K562 (cell line): ENCODE measurements around the gene AQP1. TPM values are rescaled to one million over a fixed set of nuclear protein-coding genes. Genes with fewer than 3 reads are reported as not detected.

ENCODE experiments used
- ATAC-seq: fragments of 200-7000 bp; cut with Tn5 transposase; 3 replicates; pipeline ENCODE4 v1.9.1; 2020; ENCODE audit warnings: moderate library complexity
- BruUV-seq: library from RNA; stranded (reverse); fragments of 400-500 nt; replicated peaks from 2 replicates; lab custom pipeline; 2021; lab: Mats Ljungman, UMichigan
- CTCF ChIA-PET: fragments of 300-600 bp; formaldehyde crosslinking; extraction: SDS; loops from one replicate; lab custom pipeline; 2021; ENCODE audit warnings: low intra/inter-chr PET ratio; lab: Yijun Ruan, JAX
- POLR2A ChIA-PET: fragments of 300-600, 350-650 bp; sonication (Branson Sonifier 250); formaldehyde crosslinking; extraction: SDS; loops from one replicate; lab custom pipeline; 2021; ENCODE audit warnings: antibody characterized with exemption, inconsistent platforms; lab: Yijun Ruan, JAX
- DNase-seq, 4 experiments: peaks; one replicate each; pipeline versions ENCODE4 v3.0.0 to v3.0.0-alpha.2; 2011 to 2018; ENCODE audit warnings: low spot score in 3 of 4, mixed read lengths in 3 of 4; ENCODE audit errors: extremely low read depth in 1 of 4
- FAIRE-seq: peaks from 2 replicates; lab custom pipeline; 2011; peaks lifted over from hg19 to GRCh38; lab: Jason Lieb, UNC
- H2AFZ ChIP-seq: 2 replicates; pipeline ENCODE4 v1.6.0; 2011; ENCODE audit warnings: low read depth, low read length, control low read depth, inconsistent platforms
- H3K27ac ChIP-seq: fragments of 200-600 bp; 3 replicates; pipeline ENCODE4 v1.8.0; 2011; ENCODE audit warnings: low read depth, mild to moderate bottlenecking, control low read depth, inconsistent platforms, low read length, moderate library complexity, mixed read lengths; ENCODE audit errors: extremely low read depth
- H3K27me3 ChIP-seq, 2 experiments: fragments of 300-600 bp in 1 of 2; 2 replicates in 1 of 2; 3 replicates in 1 of 2; pipeline versions ENCODE4 v1.6.0 to v1.8.0; 2011; ENCODE audit warnings: inconsistent platforms in 2 of 2, low read length in 2 of 2, mild to moderate bottlenecking in 1 of 2, mixed read lengths in 1 of 2, moderate library complexity in 1 of 2; ENCODE audit not compliant: control insufficient read depth in 2 of 2, insufficient read depth in 2 of 2
- H3K36me3 ChIP-seq: fragments of 300-600 bp; 3 replicates; pipeline ENCODE4 v1.8.0; 2011; ENCODE audit warnings: mild to moderate bottlenecking, low read length, inconsistent platforms; ENCODE audit not compliant: control insufficient read depth, insufficient read depth
- H3K4me1 ChIP-seq, 2 experiments: fragments of 200-600 bp in 1 of 2; replicated peaks in 1 of 2; 2 replicates in 1 of 2; 3 replicates in 1 of 2; pipeline versions ENCODE4 v1.5.1 to v1.8.0; 2011; ENCODE audit warnings: inconsistent platforms in 2 of 2, low read length in 2 of 2, mild to moderate bottlenecking in 1 of 2, mixed read lengths in 1 of 2, moderate library complexity in 1 of 2; ENCODE audit not compliant: control insufficient read depth in 2 of 2, insufficient read depth in 2 of 2
- H3K4me2 ChIP-seq: 2 replicates; pipeline ENCODE4 v1.6.1; 2011; ENCODE audit warnings: low read length, control low read depth, inconsistent platforms, mixed read lengths; ENCODE audit not compliant: insufficient read depth
- H3K4me3 ChIP-seq: fragments of 200-600 bp; sonication (generic), shearing (Covaris generic); 2 replicates; pipeline ENCODE4 v1.5.1; 2016; ENCODE audit warnings: control low read depth, inconsistent platforms
- H3K79me2 ChIP-seq: fragments of 200-600 bp; 3 replicates; pipeline ENCODE4 v1.8.0; 2011; ENCODE audit warnings: low read length, inconsistent platforms; ENCODE audit not compliant: control insufficient read depth, insufficient read depth
- H3K9ac ChIP-seq, 2 experiments: 2 replicates each; pipeline versions ENCODE4 v1.6.0 to v1.6.1; 2011; ENCODE audit warnings: low read depth in 2 of 2, low read length in 2 of 2, control low read depth in 1 of 2, inconsistent platforms in 1 of 2, mild to moderate bottlenecking in 1 of 2, mixed read lengths in 1 of 2; ENCODE audit not compliant: insufficient read depth in 1 of 2
- H3K9me1 ChIP-seq: one replicate; pipeline ENCODE4 v1.6.0; 2011; ENCODE audit warnings: inconsistent platforms, mild to moderate bottlenecking, low read length, moderate library complexity; ENCODE audit not compliant: control insufficient read depth, insufficient read depth
- H3K9me3 ChIP-seq: replicated peaks from 2 replicates; pipeline ENCODE4 v1.5.1; 2011; ENCODE audit warnings: low read depth, low read length, inconsistent platforms; ENCODE audit not compliant: control insufficient read depth, insufficient read depth
- H4K20me1 ChIP-seq: replicated peaks from 2 replicates; pipeline ENCODE4 v1.6.1; 2011; ENCODE audit warnings: low read length, inconsistent platforms, mixed read lengths; ENCODE audit not compliant: control insufficient read depth, insufficient read depth
- BDP1 ChIP-seq: IDR thresholded peaks from 3 replicates; pipeline ENCODE4 v1.6.1; 2011; ENCODE audit not compliant: insufficient read length, insufficient read depth
- GABPB2 ChIP-seq: fragments of 250-450 bp; sonication (Bioruptor Pico); conservative IDR thresholded peaks from 2 replicates; pipeline ENCODE4 v1.5.1; 2021; ENCODE audit warnings: mild to moderate bottlenecking
- MEF2A ChIP-seq: IDR thresholded peaks from 2 replicates; pipeline ENCODE4 v1.6.1; 2011; ENCODE audit warnings: low read depth, mild to moderate bottlenecking, low read length, moderate library complexity; ENCODE audit not compliant: control insufficient read depth
- PREB ChIP-seq: sonication (generic); formaldehyde crosslinking; IDR thresholded peaks from 2 replicates; pipeline ENCODE4 v1.8.1; 2023; ENCODE audit warnings: mild to moderate bottlenecking, missing genetic modification reagents
- STAG1 ChIP-seq: sonication (generic); formaldehyde crosslinking; IDR thresholded peaks from 2 replicates; pipeline ENCODE4 v1.5.0; 2020; ENCODE audit warnings: missing genetic modification reagents, borderline replicate concordance
- ZNF780A ChIP-seq: fragments of 250-450 bp; sonication (Bioruptor Pico); IDR thresholded peaks from 2 replicates; pipeline ENCODE4 v1.5.0; 2021; ENCODE audit warnings: mild to moderate bottlenecking
- WGBS: fragments of 100-300 bp; shearing (Covaris generic); methylation state at CpG from one replicate; pipeline ENCODE4 v1.1.6; 2016; ENCODE audit warnings: low coverage, mixed read lengths; ENCODE audit not compliant: insufficient coverage; ENCODE audit errors: missing lambda C conversion rate; 5-methylcytosine and 5-hydroxymethylcytosine counted together
- in situ Hi-C: fragments of 300-500 bp; cut with MboI; formaldehyde crosslinking; loops from 4 replicates; pipeline ENCODE4 v1.15.0; 2018; ENCODE audit warnings: inconsistent platforms, mixed read lengths
- intact Hi-C: fragments of 100-400 bp; cut with micrococcal nuclease; formaldehyde crosslinking; loops from 2 replicates; pipeline ENCODE4 v1.14.2; 2022
- polyA plus RNA-seq, 8 experiments: library from polyadenylated mRNA; depleted of rRNA in 4 of 8; stranded (reverse) in 5 of 8; unstranded in 3 of 8; fragments of >200 nt; fragmentation: Nextera tagmentation in 2 of 8; fragmentation: Illumina TruSeq in 1 of 8; extraction: Ambion mirVana in 2 of 8; extraction: Trizol in 1 of 8; gene quantifications; 2 replicates each; pipeline versions ENCODE4 v1.2.1 to v1.2.3, GENCODE V29; 2011 to 2014; ENCODE audit warnings: inconsistent platforms in 1 of 8, missing spikeins in 1 of 8
- total RNA-seq, 7 experiments: library from RNA; depleted of rRNA in 6 of 7; stranded (reverse); fragments of >200 nt in 6 of 7; fragmentation: Illumina TruSeq in 2 of 7; extraction: Trizol in 2 of 7; gene quantifications; 2 replicates each; pipeline versions ENCODE4 v1.2.1 to v1.2.3, GENCODE V29; 2011 to 2021; ENCODE audit warnings: low replicate concordance in 1 of 7
- TF ChIP-seq, protein P1 (sequence below), 2 experiments: fragments of 450-650 bp in 1 of 2; sonication (generic) in 1 of 2; formaldehyde crosslinking in 1 of 2; IDR thresholded peaks; 2 replicates each; pipeline versions ENCODE4 v1.7.1 to v1.9.0; 2016 to 2022; ENCODE audit warnings: inconsistent platforms in 1 of 2, mild to moderate bottlenecking in 1 of 2, missing genetic modification reagents in 1 of 2
- TF ChIP-seq, protein P2 (sequence below): sonication (generic); formaldehyde crosslinking; IDR thresholded peaks from 2 replicates; pipeline ENCODE4 v1.8.0; 2022; ENCODE audit warnings: mild to moderate bottlenecking, low read depth, missing genetic modification reagents

The AQP1 gene
- total and polyA plus RNA-seq, 9 of the 15 experiments (the other 6 are each of a cell fraction or from before 2014, with no cell fraction given) = 0.18 to 12.6 (median 4.1) TPM

GRCh38 chr7:30865076-30865475 is 46.6 kb upstream of the AQP1 start:
- H3K4me2 ChIP-seq = no peak overlapping the region
- H3K9ac ChIP-seq = 0 out of 4 replicates have a peak overlapping the region, but pooled peaks of 1 of the 2 experiments have one; percentile 48
- BruUV-seq = no TSS peak
- no peak overlapping the region for H3K27ac ChIP-seq
- WGBS = 0% methylated on average over 2 of the region's 4 CpGs
- H3K36me3 ChIP-seq = no peaks in the 10 kb centered on the region
- ATAC-seq = no peak
- peaks cover 2 to 5% of the 10 kb centered on the region in 2 experiments; a peak in 2 of 5 replicates for H3K4me1 ChIP-seq
- CTCF ChIA-PET = no interaction called here
- intact Hi-C loops (no loop called here), in situ Hi-C loops (no loop called here)
- no peaks in the 10 kb centered on the region for H3K9me1 ChIP-seq
- no peaks in the 10 kb centered on the region for H3K79me2 ChIP-seq
- POLR2A ChIA-PET = interaction anchor here (0.6 to 2.1 kb wide), 3 partner anchors 13 to 45 kb away, joined by 3 to 11 read pairs (median 3); no protein-coding TSS in a partner anchor
- no peak for DNase-seq
- no peak overlapping the region for H2AFZ ChIP-seq
- H4K20me1 ChIP-seq = no peaks in the 10 kb centered on the region; the same call in 1 of the 2 replicates
- no peak overlapping the region for H3K4me3 ChIP-seq
- no peaks in the 10 kb centered on the region for H3K27me3 ChIP-seq
- FAIRE-seq = no peak
- no peaks in the 10 kb centered on the region for H3K9me3 ChIP-seq
- TF ChIP-seq, protein P1, sequence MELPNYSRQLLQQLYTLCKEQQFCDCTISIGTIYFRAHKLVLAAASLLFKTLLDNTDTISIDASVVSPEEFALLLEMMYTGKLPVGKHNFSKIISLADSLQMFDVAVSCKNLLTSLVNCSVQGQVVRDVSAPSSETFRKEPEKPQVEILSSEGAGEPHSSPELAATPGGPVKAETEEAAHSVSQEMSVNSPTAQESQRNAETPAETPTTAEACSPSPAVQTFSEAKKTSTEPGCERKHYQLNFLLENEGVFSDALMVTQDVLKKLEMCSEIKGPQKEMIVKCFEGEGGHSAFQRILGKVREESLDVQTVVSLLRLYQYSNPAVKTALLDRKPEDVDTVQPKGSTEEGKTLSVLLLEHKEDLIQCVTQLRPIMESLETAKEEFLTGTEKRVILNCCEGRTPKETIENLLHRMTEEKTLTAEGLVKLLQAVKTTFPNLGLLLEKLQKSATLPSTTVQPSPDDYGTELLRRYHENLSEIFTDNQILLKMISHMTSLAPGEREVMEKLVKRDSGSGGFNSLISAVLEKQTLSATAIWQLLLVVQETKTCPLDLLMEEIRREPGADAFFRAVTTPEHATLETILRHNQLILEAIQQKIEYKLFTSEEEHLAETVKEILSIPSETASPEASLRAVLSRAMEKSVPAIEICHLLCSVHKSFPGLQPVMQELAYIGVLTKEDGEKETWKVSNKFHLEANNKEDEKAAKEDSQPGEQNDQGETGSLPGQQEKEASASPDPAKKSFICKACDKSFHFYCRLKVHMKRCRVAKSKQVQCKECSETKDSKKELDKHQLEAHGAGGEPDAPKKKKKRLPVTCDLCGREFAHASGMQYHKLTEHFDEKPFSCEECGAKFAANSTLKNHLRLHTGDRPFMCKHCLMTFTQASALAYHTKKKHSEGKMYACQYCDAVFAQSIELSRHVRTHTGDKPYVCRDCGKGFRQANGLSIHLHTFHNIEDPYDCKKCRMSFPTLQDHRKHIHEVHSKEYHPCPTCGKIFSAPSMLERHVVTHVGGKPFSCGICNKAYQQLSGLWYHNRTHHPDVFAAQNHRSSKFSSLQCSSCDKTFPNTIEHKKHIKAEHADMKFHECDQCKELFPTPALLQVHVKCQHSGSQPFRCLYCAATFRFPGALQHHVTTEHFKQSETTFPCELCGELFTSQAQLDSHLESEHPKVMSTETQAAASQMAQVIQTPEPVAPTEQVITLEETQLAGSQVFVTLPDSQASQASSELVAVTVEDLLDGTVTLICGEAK (IDR thresholded peaks at IDR 0.05) = no peak
- TF ChIP-seq, protein P1 (CRISPR knock-in tag; IDR thresholded peaks at IDR 0.05) = no peak
- no peak for TF ChIP-seq STAG1 (CRISPR knock-in tag)
- TF ChIP-seq ZNF780A (CRISPR knock-in tag) = no peak
- no peak for TF ChIP-seq PREB (CRISPR knock-in tag)
- TF ChIP-seq, protein P2, sequence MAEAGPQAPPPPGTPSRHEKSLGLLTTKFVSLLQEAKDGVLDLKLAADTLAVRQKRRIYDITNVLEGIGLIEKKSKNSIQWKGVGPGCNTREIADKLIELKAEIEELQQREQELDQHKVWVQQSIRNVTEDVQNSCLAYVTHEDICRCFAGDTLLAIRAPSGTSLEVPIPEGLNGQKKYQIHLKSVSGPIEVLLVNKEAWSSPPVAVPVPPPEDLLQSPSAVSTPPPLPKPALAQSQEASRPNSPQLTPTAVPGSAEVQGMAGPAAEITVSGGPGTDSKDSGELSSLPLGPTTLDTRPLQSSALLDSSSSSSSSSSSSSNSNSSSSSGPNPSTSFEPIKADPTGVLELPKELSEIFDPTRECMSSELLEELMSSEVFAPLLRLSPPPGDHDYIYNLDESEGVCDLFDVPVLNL (CRISPR knock-in tag) = no peak
- no peak for TF ChIP-seq BDP1
- TF ChIP-seq GABPB2 (CRISPR knock-in tag) = no peak
- no peak for TF ChIP-seq MEF2A
